A549 (cell line): ENCODE data around the gene ANKRD55. TPM values are rescaled to one million over a fixed set of nuclear protein-coding genes. Genes with fewer than 3 reads are reported as not detected.

ENCODE experiments used
- ATAC-seq, 2 experiments: fragments of 200-7000 bp in 1 of 2; fragments of >200 bp in 1 of 2; cut with Nextera tagmentation in 1 of 2; cut with Tn5 transposase in 1 of 2; 3 replicates each; pipeline versions ENCODE4 v1.8.0 to v1.9.1; 2018 to 2020; ENCODE audit warnings: mild to moderate bottlenecking in 1 of 2, moderate library complexity in 1 of 2
- CTCF ChIA-PET: fragments of 300-600 bp; sonication (Branson Sonifier 250); formaldehyde crosslinking; extraction: SDS; loops from one replicate; lab custom pipeline; 2021; ENCODE audit warnings: antibody characterized with exemption, inconsistent platforms; lab: Yijun Ruan, JAX
- POLR2A ChIA-PET: fragments of 350-600 bp; formaldehyde crosslinking; extraction: SDS; loops from one replicate; lab custom pipeline; 2021; ENCODE audit warnings: antibody characterized with exemption, inconsistent platforms; lab: Yijun Ruan, JAX
- DNase-seq, 2 experiments: peaks; one replicate each; pipeline versions ENCODE4 v3.0.0 to v3.0.0-alpha.2; 2011 to 2016; ENCODE audit warnings: low read depth in 1 of 2, low spot score in 1 of 2
- FAIRE-seq: peaks from 2 replicates; lab custom pipeline; 2011; peaks lifted over from hg19 to GRCh38; lab: Jason Lieb, UNC
- H3K27ac ChIP-seq, 2 experiments: fragments of >200 bp; sonication (Bioruptor Twin); formaldehyde crosslinking; 3 replicates each; pipeline ENCODE4 v1.5.1; 2016 to 2017
- H3K4me1 ChIP-seq: fragments of >200 bp; sonication (Bioruptor Twin); formaldehyde crosslinking; 3 replicates; pipeline ENCODE4 v1.6.1; 2016
- H3K4me2 ChIP-seq: fragments of >200 bp; sonication (Bioruptor Twin); formaldehyde crosslinking; 3 replicates; pipeline ENCODE4 v1.6.1; 2016
- H3K4me3 ChIP-seq: fragments of >200 bp; sonication (Bioruptor Twin); formaldehyde crosslinking; 3 replicates; pipeline ENCODE4 v1.5.1; 2016
- H3K9me3 ChIP-seq: fragments of >200 bp; sonication (Bioruptor Twin); formaldehyde crosslinking; 3 replicates; pipeline ENCODE4 v1.6.1; 2016
- BCL3 ChIP-seq: fragments of >200 bp; sonication (Bioruptor Twin); formaldehyde crosslinking; IDR thresholded peaks from 3 replicates; pipeline ENCODE4 v1.6.1; 2016
- CBX2 ChIP-seq: fragments of 200-600 bp; sonication (generic); IDR thresholded peaks from 2 replicates; pipeline ENCODE4 v1.6.1; 2016; ENCODE audit warnings: low read depth, mild to moderate bottlenecking, borderline replicate concordance
- CBX8 ChIP-seq: fragments of 200-600 bp; sonication (generic); IDR thresholded peaks from 2 replicates; pipeline ENCODE4 v1.6.1; 2016
- CEBPB ChIP-seq, 2 experiments: fragments of >200 bp in 1 of 2; sonication (Bioruptor Twin) in 1 of 2; formaldehyde crosslinking in 1 of 2; IDR thresholded peaks; 2 replicates each; pipeline ENCODE4 v1.6.1; 2012 to 2016
- CHD2 ChIP-seq: fragments of 150-350 bp; IDR thresholded peaks from 2 replicates; pipeline ENCODE4 v1.6.1; 2014; ENCODE audit warnings: low read length; ENCODE audit not compliant: partially characterized antibody
- CHD4 ChIP-seq: fragments of 200-600 bp; sonication (generic); IDR thresholded peaks from 2 replicates; pipeline ENCODE4 v1.6.1; 2016; ENCODE audit warnings: antibody characterized with exemption, mild to moderate bottlenecking, borderline replicate concordance
- CTCF ChIP-seq: fragments of >200 bp; sonication (Bioruptor Twin); formaldehyde crosslinking; IDR thresholded peaks from 3 replicates; pipeline ENCODE4 v1.5.1; 2016
- EHF ChIP-seq: fragments of 250-450 bp; sonication (Bioruptor Pico); IDR thresholded peaks from 2 replicates; pipeline ENCODE4 v1.5.0; 2020; ENCODE audit warnings: mild to moderate bottlenecking
- EP300 ChIP-seq, 2 experiments: fragments of >200 bp; sonication (Bioruptor Twin); formaldehyde crosslinking; IDR thresholded peaks; 2 replicates in 1 of 2; 3 replicates in 1 of 2; pipeline ENCODE4 v1.6.1; 2016 to 2017
- ESRRA ChIP-seq: fragments of 150-350 bp; IDR thresholded peaks from 2 replicates; pipeline ENCODE4 v1.6.1; 2014; ENCODE audit warnings: mild to moderate bottlenecking, low read length, borderline replicate concordance
- FOSL2 ChIP-seq, 2 experiments: fragments of 450-650 bp in 1 of 2; fragments of >200 bp in 1 of 2; sonication (Bioruptor Twin) in 1 of 2; formaldehyde crosslinking; IDR thresholded peaks; 2 replicates each; pipeline versions ENCODE4 v1.5.0 to v1.6.1; 2016 to 2020; ENCODE audit warnings: mild to moderate bottlenecking in 1 of 2, moderate library complexity in 1 of 2
- GATA3 ChIP-seq: IDR thresholded peaks from 2 replicates; pipeline ENCODE4 v1.6.1; 2012; ENCODE audit warnings: borderline replicate concordance
- HES2 ChIP-seq: fragments of >200 bp; sonication (Bioruptor Twin); formaldehyde crosslinking; IDR thresholded peaks from 2 replicates; pipeline ENCODE4 v1.6.1; 2016
- HOXA7 ChIP-seq: fragments of 250-450 bp; sonication (Bioruptor Pico); IDR thresholded peaks from 2 replicates; pipeline ENCODE4 v1.5.0; 2020; ENCODE audit warnings: mild to moderate bottlenecking, moderate library complexity
- KDM5A ChIP-seq: fragments of 200-600 bp; sonication (generic); IDR thresholded peaks from 2 replicates; pipeline ENCODE4 v1.6.1; 2016; ENCODE audit warnings: antibody characterized with exemption, mild to moderate bottlenecking
- MYC ChIP-seq: IDR thresholded peaks from 2 replicates; pipeline ENCODE4 v1.6.1; 2012; ENCODE audit warnings: mild to moderate bottlenecking, inconsistent platforms, low read length, improper control_type of control experiment, borderline replicate concordance
- NFE2L2 ChIP-seq: fragments of 150-350 bp; conservative IDR thresholded peaks from 2 replicates; pipeline ENCODE4 v1.6.1; 2014; ENCODE audit warnings: low read length
- POLR2A ChIP-seq: IDR thresholded peaks from 2 replicates; pipeline ENCODE4 v1.6.1; 2012; ENCODE audit warnings: mild to moderate bottlenecking, low read length
- RAD21 ChIP-seq, 2 experiments: fragments of >200 bp in 1 of 2; sonication (Bioruptor Twin) in 1 of 2; formaldehyde crosslinking in 1 of 2; IDR thresholded peaks in 1 of 2; conservative IDR thresholded peaks in 1 of 2; 2 replicates in 1 of 2; 3 replicates in 1 of 2; pipeline ENCODE4 v1.6.1; 2012 to 2018; ENCODE audit warnings: inconsistent platforms in 1 of 2
- RCOR1 ChIP-seq: fragments of 150-350 bp; IDR thresholded peaks from 2 replicates; pipeline ENCODE4 v1.6.1; 2014; ENCODE audit warnings: antibody characterized with exemption, low read length, low read depth
- RNF2 ChIP-seq: fragments of 200-600 bp; sonication (generic); IDR thresholded peaks from 2 replicates; pipeline ENCODE4 v1.6.1; 2016; ENCODE audit warnings: low read depth, mild to moderate bottlenecking, antibody characterized with exemption, moderate library complexity, borderline replicate concordance
- SMC3 ChIP-seq: fragments of >200 bp; sonication (Bioruptor Twin); formaldehyde crosslinking; IDR thresholded peaks from 3 replicates; pipeline ENCODE4 v1.6.1; 2018; ENCODE audit warnings: inconsistent platforms
- SREBF2 ChIP-seq: fragments of 450-650 bp; IDR thresholded peaks from 2 replicates; pipeline ENCODE4 v1.6.1; 2014; ENCODE audit warnings: mild to moderate bottlenecking, moderate library complexity
- ZFP36 ChIP-seq: fragments of 450-650 bp; IDR thresholded peaks from 2 replicates; pipeline ENCODE4 v1.6.1; 2014; ENCODE audit warnings: borderline replicate concordance; ENCODE audit not compliant: partially characterized antibody
- WGBS: methylation state at CpG from one replicate; pipeline ENCODE4 v1.1.6; 2017; ENCODE audit errors: missing lambda C conversion rate; 5-methylcytosine and 5-hydroxymethylcytosine counted together
- polyA minus RNA-seq: library from RNA; depleted of rRNA, polyadenylated mRNA; stranded (reverse); fragments of >200 nt; gene quantifications from 2 replicates; pipeline ENCODE4 v1.2.3, GENCODE V29; 2011; rRNA and poly(A)+ RNA removed
- polyA plus RNA-seq, 4 experiments: library from polyadenylated mRNA; depleted of rRNA in 3 of 4; stranded (reverse); fragments of >200 nt; fragmentation: RNase III in 1 of 4; extraction: RNeasy Plus Mini Kit Qiagen cat#74134 plus additional on column Dnase treatment in 1 of 4; gene quantifications; 2 replicates in 3 of 4; 3 replicates in 1 of 4; pipeline ENCODE4 v1.2.3, GENCODE V29; 2011 to 2017
- TF ChIP-seq, protein P1 (sequence below): IDR thresholded peaks from 2 replicates; pipeline ENCODE4 v1.6.1; 2012

Gene ANKRD55
- polyA plus RNA-seq (2011; rRNA removed) (0.26 and 0.30 TPM in 2 replicates), polyA plus RNA-seq (2017; fragmentation: RNase III; extraction: RNeasy Plus Mini Kit Qiagen cat#74134 plus additional on column Dnase treatment) (0.05 to 0.12 TPM (median 0.10 TPM) in 3 replicates), polyA minus RNA-seq (0.49 TPM in 1 of 2 replicates, not detected in the other)
- 0.05 TPM in 2 replicates for polyA plus RNA-seq (2012; cell fraction: cytosol; rRNA removed)
- polyA plus RNA-seq (2012; cell fraction: nucleus; rRNA removed) = 0.07 TPM in 1 of 2 replicates, not detected in the other

GRCh38 chr5:56233230-56233629 lies at the start of gene ANKRD55:
Gene ANKRD55 (minus strand): TSS chr5:56233330. CDS start chr5:56232913, 417 bp downstream.
- CTCF ChIA-PET = interaction anchor here (1.2 to 1.4 kb wide), 2 partner anchors 36 to 37 kb away, joined by 3 to 4 read pairs; no protein-coding TSS in a partner anchor

DNA sequence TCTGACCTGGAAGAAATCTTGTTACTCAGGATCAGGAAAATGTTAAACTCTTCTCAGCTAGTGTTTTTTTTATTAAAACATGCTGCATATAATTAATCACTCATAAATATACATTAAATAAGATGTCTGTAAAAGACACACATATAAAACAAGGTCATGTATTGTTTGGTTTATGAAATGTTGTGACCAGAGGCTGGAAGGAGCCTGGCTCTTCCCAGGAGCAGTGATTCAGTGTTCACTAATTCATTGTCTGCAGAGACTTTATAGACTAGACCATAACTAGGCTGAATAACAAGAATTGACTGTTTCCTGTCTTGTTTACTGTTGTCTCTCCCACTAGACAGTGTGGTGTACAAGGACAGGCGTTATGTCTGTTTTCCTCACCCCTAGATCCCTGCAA lies 49.1 kb upstream of the ANKRD55 start:
- CTCF ChIA-PET = interaction anchor here (1.2 to 3.3 kb wide), 5 partner anchors 9 to 556 kb away, joined by 3 to 18 read pairs (median 4); no protein-coding TSS in a partner anchor
- POLR2A ChIA-PET = no interaction called here
- 0 out of 6 replicates have a peak overlapping the region, but pooled peaks of 1 of the 2 experiments have one; percentile 42 for H3K27ac ChIP-seq
- H3K4me2 ChIP-seq = peak overlapping the region; percentile 23; the same call in 1 of the 3 replicates
- FAIRE-seq (no peak), ATAC-seq (no peak), DNase-seq (no peak)
- WGBS = 85% methylated on average over 1 of the region's 1 CpG
- H3K4me3 ChIP-seq = no peak overlapping the region
- no peak for TF ChIP-seq GATA3
- TF ChIP-seq FOSL2 (IDR thresholded peaks at IDR 0.05) = no peak
- no peak for TF ChIP-seq FOSL2 (CRISPR knock-in tag; IDR thresholded peaks at IDR 0.05)
- TF ChIP-seq ZFP36 = no peak
- no peak for TF ChIP-seq SMC3
- TF ChIP-seq CHD2 = no peak
- TF ChIP-seq POLR2A = no peak
- no peak for TF ChIP-seq CHD4
- no peak for TF ChIP-seq EP300 (IDR thresholded peaks at IDR 0.05)
- TF ChIP-seq CBX8 = no peak
- TF ChIP-seq SREBF2 = no peak
- no peak for TF ChIP-seq HOXA7 (CRISPR knock-in tag)
- no peak for TF ChIP-seq EHF (CRISPR knock-in tag)
- TF ChIP-seq CEBPB (IDR thresholded peaks at IDR 0.05) = no peak
- TF ChIP-seq BCL3 = no peak
- no peak for TF ChIP-seq HES2
- TF ChIP-seq MYC = no peak
- TF ChIP-seq RCOR1 = no peak
- peaks cover 31% of the 10 kb centered on the region for H3K4me1 ChIP-seq
- no peaks in the 10 kb centered on the region for H3K9me3 ChIP-seq

More at GRCh38 chr5:56233230-56233629, at the start of gene ANKRD55:
- DNase-seq (no peak), ATAC-seq (no peak), FAIRE-seq (no peak)
- H3K4me2 ChIP-seq = no peak within 1 kb of the TSS
- no peaks in the 10 kb centered on the region for H3K4me1 ChIP-seq
- no peak within 1 kb of the TSS for H3K27ac ChIP-seq
- no peaks in the 10 kb centered on the region for H3K9me3 ChIP-seq
- POLR2A ChIA-PET = no interaction called here
- WGBS = 69% methylated on average over 8 of the region's 8 CpGs
- no peak within 1 kb of the TSS for H3K4me3 ChIP-seq
- TF ChIP-seq EHF (CRISPR knock-in tag) = no peak
- no peak for TF ChIP-seq KDM5A
- TF ChIP-seq, protein P1, sequence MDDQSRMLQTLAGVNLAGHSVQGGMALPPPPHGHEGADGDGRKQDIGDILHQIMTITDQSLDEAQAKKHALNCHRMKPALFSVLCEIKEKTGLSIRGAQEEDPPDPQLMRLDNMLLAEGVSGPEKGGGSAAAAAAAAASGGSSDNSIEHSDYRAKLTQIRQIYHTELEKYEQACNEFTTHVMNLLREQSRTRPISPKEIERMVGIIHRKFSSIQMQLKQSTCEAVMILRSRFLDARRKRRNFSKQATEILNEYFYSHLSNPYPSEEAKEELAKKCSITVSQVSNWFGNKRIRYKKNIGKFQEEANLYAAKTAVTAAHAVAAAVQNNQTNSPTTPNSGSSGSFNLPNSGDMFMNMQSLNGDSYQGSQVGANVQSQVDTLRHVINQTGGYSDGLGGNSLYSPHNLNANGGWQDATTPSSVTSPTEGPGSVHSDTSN = no peak
- no peak for TF ChIP-seq CEBPB (IDR thresholded peaks at IDR 0.05)
- no peak for TF ChIP-seq NFE2L2
- no peak for TF ChIP-seq RAD21 (conservative IDR thresholded peaks at IDR 0.05 in 1 of 2, IDR thresholded peaks at IDR 0.05 in 1 of 2)
- TF ChIP-seq ESRRA = no peak
- TF ChIP-seq CBX2 = no peak
- TF ChIP-seq HES2 = no peak
- TF ChIP-seq CTCF = no peak
- no peak for TF ChIP-seq RNF2
